SK-N-SH treated with all-trans-retinoic acid at 6 μM for 48 hours (cell line): Measurements from ENCODE around the gene KIZ.

ENCODE experiments used
- ARNTL ChIP-seq: fragments of 450-650 bp; formaldehyde crosslinking; IDR thresholded peaks from 2 replicates; pipeline ENCODE4 v1.5.0; 2020; ENCODE audit warnings: low read depth, mild to moderate bottlenecking, moderate library complexity, borderline replicate concordance
- PATZ1 ChIP-seq: fragments of 250-450 bp; sonication (Bioruptor Pico); IDR thresholded peaks from 2 replicates; pipeline ENCODE4 v1.8.0; 2020; ENCODE audit warnings: mild to moderate bottlenecking, moderate library complexity, borderline replicate concordance
- TSHZ2 ChIP-seq: fragments of 250-450 bp; sonication (Bioruptor Pico); IDR thresholded peaks from 2 replicates; pipeline ENCODE4 v1.5.0; 2020; ENCODE audit warnings: mild to moderate bottlenecking, moderate library complexity
- ZFP30 ChIP-seq: fragments of 450-650 bp; formaldehyde crosslinking; IDR thresholded peaks from 2 replicates; pipeline ENCODE4 v1.5.0; 2022; ENCODE audit warnings: mild to moderate bottlenecking, moderate library complexity
- ZNF8 ChIP-seq: fragments of 450-650 bp; formaldehyde crosslinking; IDR thresholded peaks from 2 replicates; pipeline ENCODE4 v1.5.0; 2020; ENCODE audit warnings: mild to moderate bottlenecking, moderate library complexity

DNA sequence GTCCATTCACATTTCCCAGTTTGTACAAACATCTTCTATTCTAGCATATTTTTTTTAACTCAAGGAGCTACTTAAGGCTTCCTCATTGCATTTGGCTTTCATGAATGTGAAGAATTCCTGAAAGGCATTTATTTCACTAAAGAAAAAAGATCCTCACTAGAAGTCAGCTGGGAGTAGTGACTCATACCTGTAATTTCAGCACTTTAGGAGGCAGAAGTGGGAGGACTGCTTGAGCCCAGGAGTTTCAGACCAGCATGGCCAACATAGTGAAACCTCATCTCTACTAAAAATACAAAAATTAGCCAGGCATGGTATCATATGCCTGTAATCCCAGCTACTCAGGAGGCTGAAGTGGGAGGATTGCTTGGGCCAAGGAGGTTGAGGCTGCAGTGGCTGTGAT is 146.4 kb downstream of the KIZ start:
- TF ChIP-seq PATZ1 (CRISPR knock-in tag) (no peak), ZFP30 (CRISPR knock-in tag) (no peak), TSHZ2 (CRISPR knock-in tag) (no peak), ZNF8 (CRISPR knock-in tag) (no peak), ARNTL (CRISPR knock-in tag) (no peak)
